RCC 7860 (cell line): Measurements from ENCODE around the gene RSF1.
"Not testable (repeated sequence)": the region's sequence is repeated elsewhere in the genome, so short reads cannot be mapped to it uniquely, and the experiment has no call there.

Experiments
- DNase-seq: peaks from one replicate; pipeline ENCODE4 v3.0.0-alpha.2; 2015; ENCODE audit warnings: low spot score
- FAIRE-seq: peaks from 2 replicates; lab custom pipeline; 2012; peaks lifted over from hg19 to GRCh38; lab: Jason Lieb, UNC

Gene RSF1

GRCh38 chr11:77637345-77638165, 183.0 kb downstream of the RSF1 start, which contains the start of gene CLNS1A:
Gene CLNS1A, minus strand, starts transcription at chr11:77637794. Its CDS starts 80 bp downstream, at chr11:77637714.
- peak; percentile 78 for DNase-seq
- FAIRE-seq, result no peak

GRCh38 chr11:77636731-77637344, 183.7 kb downstream of the RSF1 start:
- FAIRE-seq, result no peak
- no peak for DNase-seq

GRCh38 chr11:77633926-77634325, 186.6 kb downstream of the RSF1 start:
- FAIRE-seq, DNase-seq: not testable (repeated sequence)

GRCh38 chr11:77630157-77630710, 190.3 kb downstream of the RSF1 start:
- FAIRE-seq (no peak), DNase-seq (no peak)

GRCh38 chr11:77619576-77620198, 200.8 kb downstream of the RSF1 start:
- FAIRE-seq, result no peak
- DNase-seq, result peak; percentile 42

- no peak for FAIRE-seq
- no peak for DNase-seq
Observed at GRCh38 chr11:77617892-77618291, 202.6 kb downstream of the RSF1 start.

- FAIRE-seq, result no peak
- DNase-seq, result no peak
Observed at GRCh38 chr11:77611921-77612320, 208.6 kb downstream of the RSF1 start.
